GM18511 (cell line): ENCODE results near the gene NIPAL1.
"Not testable (repeated sequence)": the region's sequence is repeated elsewhere in the genome, so short reads cannot be mapped to it uniquely, and the experiment has no call there.

ENCODE experiments used
- ATAC-seq: cut with Tn5 transposase; IDR thresholded peaks from one replicate; pipeline ENCODE4 v1.9.1; 2021; ENCODE audit warnings: mild to moderate bottlenecking, moderate library complexity; ENCODE audit not compliant: unreplicated experiment

NIPAL1 gene

GRCh38 chr4:48016141-48017107 lies at the start of gene NIPAL1, which contains the start of gene CNGA1:
TSS of gene NIPAL1 (plus strand) at chr4:48016772. CDS start at chr4:48016840, 68 bp downstream.
TSS of gene CNGA1 (minus strand) at chr4:48016681. CDS start at chr4:47952689, 63,992 bp downstream.
- peak; percentile 87 for ATAC-seq

- ATAC-seq: no peak
Observed at GRCh38 chr4:47968847-47969246, 47.7 kb upstream of the NIPAL1 start.

- peak; percentile 85 for ATAC-seq
Observed at GRCh38 chr4:47972181-47972580, 44.4 kb upstream of the NIPAL1 start.

- ATAC-seq: no peak
Observed at GRCh38 chr4:47972721-47973120, 43.9 kb upstream of the NIPAL1 start.

- no peak for ATAC-seq
Observed at GRCh38 chr4:47974566-47974965, 42.0 kb upstream of the NIPAL1 start.

GRCh38 chr4:47990145-47990544 lies 26.4 kb upstream of the NIPAL1 start:
- no peak for ATAC-seq

GRCh38 chr4:47992475-47992874 lies 24.1 kb upstream of the NIPAL1 start:
- ATAC-seq: not testable (repeated sequence)

- ATAC-seq: no peak
Observed at GRCh38 chr4:47996021-47996420, 20.6 kb upstream of the NIPAL1 start.

GRCh38 chr4:48002267-48002666 lies 14.3 kb upstream of the NIPAL1 start:
- no peak for ATAC-seq

- ATAC-seq: not testable (repeated sequence)
Observed at GRCh38 chr4:48003568-48003967, 13.0 kb upstream of the NIPAL1 start.

- no peak for ATAC-seq
Observed at GRCh38 chr4:48005781-48006180, 10.8 kb upstream of the NIPAL1 start.

GRCh38 chr4:48008021-48008596 lies 8.5 kb upstream of the NIPAL1 start:
- ATAC-seq: no peak

GRCh38 chr4:48010906-48011305 lies 5.7 kb upstream of the NIPAL1 start:
- not testable (repeated sequence) for ATAC-seq

- no peak for ATAC-seq
Observed at GRCh38 chr4:48011722-48012121, 4.8 kb upstream of the NIPAL1 start.

GRCh38 chr4:48012824-48013223 lies 3.7 kb upstream of the NIPAL1 start:
- no peak for ATAC-seq

- ATAC-seq: no peak
Observed at GRCh38 chr4:48015216-48015615, 1.4 kb upstream of the NIPAL1 start.

GRCh38 chr4:48015678-48016077 lies 894 bp upstream of the NIPAL1 start:
- ATAC-seq: no peak

GRCh38 chr4:48017108-48017571 lies 568 bp downstream of the NIPAL1 start:
- peak; percentile 17 for ATAC-seq

- ATAC-seq: no peak
Observed at GRCh38 chr4:48018112-48018511, 1.5 kb downstream of the NIPAL1 start.

- ATAC-seq: no peak
Observed at GRCh38 chr4:48021100-48021499, 4.5 kb downstream of the NIPAL1 start.

GRCh38 chr4:48022192-48022799 lies 5.7 kb downstream of the NIPAL1 start:
- ATAC-seq: no peak
